Fibroblast of peridontal ligament (primary cell): ENCODE data around the gene DIP2B.

Experiments used
- DNase-seq: peaks from one replicate; pipeline ENCODE4 v3.0.0-alpha.2; 2010; ENCODE audit errors: extremely low read depth

The DIP2B gene

DNA sequence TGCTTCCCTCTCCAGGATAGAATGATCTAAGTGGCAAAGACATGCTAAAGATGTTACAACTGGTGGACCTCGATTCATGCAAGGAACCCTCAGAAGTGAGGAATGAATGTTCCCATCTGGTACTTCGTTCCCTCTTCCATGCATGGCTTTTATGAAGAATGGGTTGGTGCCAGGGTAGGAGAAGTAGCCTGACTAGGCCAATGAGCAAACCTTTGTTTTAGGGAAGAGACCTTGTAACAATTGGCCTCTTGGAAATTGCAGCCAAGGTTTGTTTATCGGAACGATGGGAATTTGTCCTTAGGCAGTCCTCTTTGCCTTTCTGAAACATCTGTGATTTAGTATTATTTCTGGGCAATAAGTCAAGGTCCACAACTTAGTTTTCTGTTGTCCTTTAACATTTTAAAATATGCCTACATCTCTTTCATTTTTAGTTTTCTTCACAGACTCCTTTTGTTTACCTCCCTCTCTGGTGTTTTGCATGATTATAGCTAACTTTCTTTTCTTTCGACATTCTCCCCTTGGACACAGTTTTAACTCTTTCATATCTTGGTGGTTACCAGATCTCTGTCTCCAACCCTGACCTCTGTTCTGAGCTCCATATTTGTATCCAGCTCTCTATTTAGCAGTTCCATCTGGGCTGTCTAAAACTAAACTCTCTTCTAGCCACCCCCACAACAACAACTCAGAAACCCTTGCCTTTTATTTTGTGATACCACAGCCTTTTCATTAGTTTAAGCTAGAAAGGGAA is 70.0 kb downstream of the DIP2B start:
- DNase-seq, result peak; percentile 46

DNA sequence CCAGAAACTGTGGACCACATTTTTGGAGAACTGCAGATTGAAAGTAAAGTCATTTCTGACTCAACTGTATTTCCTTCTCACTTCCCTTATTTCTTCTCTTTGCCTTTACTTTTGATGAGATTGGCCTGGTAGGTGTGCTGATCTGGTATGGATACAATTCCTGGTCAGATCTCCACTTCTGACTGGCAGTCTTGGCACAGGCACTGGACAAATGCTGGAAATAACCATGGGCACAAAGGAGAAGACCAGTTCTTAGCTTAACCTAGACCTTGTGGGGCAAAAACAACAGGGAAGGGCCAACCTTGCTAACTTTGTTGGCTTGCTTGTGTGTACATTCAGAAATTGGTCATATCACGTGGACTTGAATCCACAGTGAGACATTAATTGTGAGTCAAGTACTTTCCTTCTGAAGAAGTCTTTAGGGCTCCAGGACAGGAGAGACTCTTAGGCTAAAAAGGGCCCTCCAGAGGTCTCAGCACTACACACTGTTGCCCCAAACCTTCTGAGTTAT is 75.0 kb downstream of the DIP2B start:
- DNase-seq, result peak; percentile 27

- DNase-seq, result no peak
These were observed 75.7 kb downstream of the DIP2B start for GRCh38 chr12:50580436-50580835.

- peak; percentile 67 for DNase-seq
These were observed 76.7 kb downstream of the DIP2B start for GRCh38 chr12:50581226-50582184.

GRCh38 chr12:50584135-50584534 is 79.3 kb downstream of the DIP2B start:
- no peak for DNase-seq

GRCh38 chr12:50589650-50590435 is 85.1 kb downstream of the DIP2B start:
- DNase-seq, result peak; percentile 48

DNA sequence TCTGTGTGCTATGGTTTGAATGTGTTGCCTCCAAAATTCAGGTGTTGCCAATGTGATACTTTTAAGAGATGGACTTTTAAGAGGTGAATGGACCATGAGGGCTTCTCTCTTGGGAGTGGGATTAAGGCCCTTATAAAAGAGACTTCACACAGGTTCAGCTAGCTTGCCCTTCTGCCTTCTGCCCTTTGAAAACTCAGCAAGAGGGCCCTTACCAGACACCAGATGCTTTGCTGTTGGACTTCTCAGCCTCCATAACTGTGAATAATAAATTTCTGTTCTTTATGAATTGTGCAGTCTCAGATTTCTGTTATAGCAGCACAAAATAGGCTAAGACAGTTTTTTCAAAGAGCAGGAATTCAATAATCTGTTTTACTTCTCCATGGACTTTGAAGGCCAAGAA is 86.1 kb downstream of the DIP2B start:
- DNase-seq, result no peak

DNA sequence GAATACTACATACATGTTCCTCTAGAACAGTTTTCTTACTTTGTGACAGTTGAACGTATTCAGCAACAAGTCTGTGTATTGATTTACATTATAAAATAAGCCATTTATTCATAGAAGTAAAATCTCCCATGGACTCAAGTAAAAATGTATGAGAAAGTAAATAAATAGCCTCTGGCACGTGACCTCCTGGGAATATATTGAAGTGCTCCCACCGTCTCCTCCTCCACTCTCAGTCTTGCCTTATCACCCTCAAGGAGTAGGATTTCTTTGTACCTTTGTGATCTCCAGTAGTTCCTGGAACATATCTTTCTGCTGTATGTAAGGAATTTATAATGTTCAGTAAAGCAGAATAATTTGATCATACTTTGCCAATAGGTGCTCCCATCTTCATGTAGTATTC is 90.9 kb downstream of the DIP2B start:
- DNase-seq, result no peak

DNA sequence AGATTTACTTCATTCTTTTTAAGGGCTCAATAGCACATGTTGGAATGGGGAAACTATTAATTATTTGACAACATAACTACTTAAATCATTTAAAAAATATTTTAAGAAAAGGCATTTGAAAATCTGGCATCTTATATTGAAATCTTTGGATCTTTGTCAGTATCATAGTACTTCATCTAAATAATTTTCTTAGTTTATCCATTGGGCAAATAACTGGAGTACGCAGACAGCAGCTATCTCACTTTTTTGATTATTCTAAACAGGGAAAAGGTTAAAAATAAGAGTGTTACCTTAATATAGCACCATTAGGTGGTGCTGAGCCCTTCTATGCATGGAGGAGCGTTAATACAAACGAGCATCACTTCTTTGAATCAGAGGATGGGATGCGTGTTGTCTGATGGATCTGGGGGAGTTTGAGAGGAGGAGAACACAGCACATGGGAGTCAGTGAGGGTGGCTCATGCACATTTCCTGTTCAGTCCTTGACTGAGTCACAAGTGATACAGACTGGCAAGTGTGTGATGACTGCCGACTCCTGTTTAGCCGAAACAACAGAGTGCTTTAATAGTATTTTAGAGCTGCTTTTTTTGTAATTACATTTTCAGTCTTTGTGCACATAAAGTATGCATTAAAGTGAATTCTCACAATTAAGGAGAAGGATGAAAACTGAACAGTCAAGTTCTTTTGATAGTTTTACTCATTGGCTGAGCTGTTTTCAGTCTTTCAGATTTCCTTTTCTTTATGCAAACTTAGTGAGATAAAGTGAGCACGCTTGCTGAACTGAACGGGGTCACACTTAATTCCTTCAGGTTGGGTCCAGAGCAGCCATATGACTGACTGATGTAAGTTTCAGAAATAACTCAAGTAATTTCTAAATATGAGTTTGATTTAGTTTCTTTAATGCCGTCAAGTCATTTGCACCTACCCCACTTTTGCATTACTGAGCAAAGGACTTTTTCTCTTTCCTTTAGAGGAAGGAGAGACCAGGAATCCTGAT is 92.7 kb downstream of the DIP2B start:
- peak; percentile 50 for DNase-seq

DNA sequence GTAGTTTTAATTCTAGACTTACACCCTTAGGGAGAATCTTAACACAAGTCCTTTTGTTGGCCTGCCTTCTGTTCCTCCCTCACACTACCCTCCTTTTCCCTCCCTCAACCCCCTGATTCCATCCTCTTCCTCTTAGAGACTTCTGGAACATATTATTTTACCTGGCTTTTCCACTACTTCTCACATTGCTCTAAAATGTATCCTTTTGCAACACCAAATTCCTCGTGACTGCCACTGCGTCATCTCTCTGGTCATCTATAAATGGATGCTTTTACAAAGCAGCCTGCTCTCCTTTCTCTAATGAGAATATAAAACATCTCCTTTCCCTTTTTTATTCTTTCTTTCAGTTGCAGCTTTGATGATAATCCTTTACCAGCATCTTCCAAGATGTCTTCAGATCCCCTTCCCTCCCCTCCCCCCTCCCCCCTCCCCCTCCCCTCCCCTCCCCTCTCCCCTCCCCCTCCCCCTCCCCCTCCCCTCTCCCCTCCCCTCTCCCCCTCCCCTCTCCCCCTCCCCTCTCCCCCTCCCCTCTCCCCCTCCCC is 93.6 kb downstream of the DIP2B start:
- peak; percentile 37 for DNase-seq

- no peak for DNase-seq
These were observed 94.7 kb downstream of the DIP2B start for GRCh38 chr12:50599366-50600095.

- DNase-seq, result no peak
These were observed 95.6 kb downstream of the DIP2B start for GRCh38 chr12:50600364-50600763.

DNA sequence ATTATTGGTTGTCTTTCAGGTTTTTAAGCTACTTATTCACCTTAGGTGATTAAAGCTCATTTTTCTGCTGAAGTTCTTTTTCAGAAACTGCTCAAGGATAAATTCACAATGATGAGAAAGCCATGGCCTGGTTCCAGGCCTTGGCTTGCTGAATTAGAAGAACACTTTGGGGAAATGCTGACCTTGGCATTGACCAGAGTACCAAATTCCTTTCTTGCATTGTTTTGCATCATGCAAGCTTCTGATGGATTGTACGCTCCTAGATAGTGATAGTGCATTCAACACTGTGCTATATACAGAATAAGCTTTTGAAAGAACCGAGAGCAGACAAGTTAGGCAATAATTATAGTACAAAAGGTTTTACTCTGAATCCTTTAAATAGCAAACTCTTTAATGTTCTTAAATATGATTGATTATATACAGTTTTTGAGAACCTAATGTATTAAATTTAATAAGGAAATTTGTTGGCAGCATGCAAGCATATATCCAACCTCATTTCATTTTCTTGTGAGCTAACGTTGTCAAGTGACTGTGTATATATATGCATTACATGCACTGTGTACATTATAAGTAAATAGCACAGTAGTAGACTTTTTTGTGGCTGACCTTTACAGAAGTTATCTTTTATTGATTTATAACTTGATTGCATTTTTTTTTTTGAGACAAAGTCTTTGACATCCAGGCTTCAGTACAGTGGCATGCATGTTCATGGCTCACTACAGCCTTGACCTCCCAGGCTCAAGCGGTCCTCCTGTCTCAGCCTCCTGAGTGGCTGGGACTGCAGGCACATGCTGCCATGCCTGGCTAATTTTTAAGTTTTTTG is 99.2 kb downstream of the DIP2B start:
- peak; percentile 94 for DNase-seq

GRCh38 chr12:50604640-50604920 is 99.8 kb downstream of the DIP2B start:
- no peak for DNase-seq

- DNase-seq, result no peak
These were observed 102.0 kb downstream of the DIP2B start for GRCh38 chr12:50606675-50607375.

DNA sequence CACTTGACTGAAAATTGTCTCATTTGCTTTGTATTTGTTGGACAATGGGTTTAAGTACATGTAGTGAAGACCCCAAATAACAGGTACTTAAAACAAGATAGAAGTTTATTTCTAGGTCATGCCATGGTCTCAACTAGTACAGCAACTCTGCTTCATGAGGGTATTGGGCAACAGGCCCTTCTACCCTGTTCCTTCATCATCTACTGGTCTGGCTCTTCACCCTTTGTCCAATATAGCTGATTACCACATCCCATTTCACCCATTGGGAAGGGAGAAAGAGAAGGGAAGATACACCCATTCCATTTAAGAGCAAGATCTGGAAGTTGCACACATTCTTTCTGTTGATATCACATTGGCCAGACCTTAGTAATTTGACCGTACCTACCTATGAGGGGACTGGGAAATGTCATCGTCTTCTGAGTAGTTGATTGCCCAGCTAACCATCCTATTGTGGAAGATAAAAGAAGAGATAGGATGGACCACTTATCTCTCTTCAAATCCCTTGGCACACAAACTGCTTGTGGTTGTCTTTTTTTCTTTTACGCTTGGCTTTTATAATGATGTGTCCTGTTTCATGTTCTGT is 104.6 kb downstream of the DIP2B start:
- DNase-seq, result no peak

- DNase-seq, result no peak
These were observed 105.4 kb downstream of the DIP2B start for GRCh38 chr12:50610171-50610570.
